Gastroesophageal sphincter (tissue), 4 donors: Measurements from ENCODE around the gene KCNH3. TPM values are rescaled to one million over a fixed set of nuclear protein-coding genes. Genes with fewer than 3 reads are reported as not detected.
"Not testable (repeated sequence)": the region's sequence is repeated elsewhere in the genome, so short reads cannot be mapped to it uniquely, and the experiment has no call there.

Experiments
- ATAC-seq: fragments of 150-250 bp; one replicate; pipeline ENCODE4 v1.9.1; 2016; ENCODE audit warnings: mild to moderate bottlenecking, moderate library complexity
- H3K27ac ChIP-seq, 4 donors: fragments of 200-600 bp; sonication (generic) in 3 of 4; 1 replicate in 3 of 4; 2 replicates in 1 of 4; pipeline ENCODE4 v1.5.1; 2016 to 2019
- H3K27me3 ChIP-seq: fragments of 200-600 bp; sonication (generic); one replicate; pipeline ENCODE4 v1.5.1; 2019
- H3K36me3 ChIP-seq, 2 donors: fragments of 200-600 bp; sonication (generic); one replicate each; pipeline ENCODE4 v1.5.1; 2019; ENCODE audit warnings: control low read depth in 1 of 2
- H3K4me1 ChIP-seq, 3 donors: fragments of 200-600 bp; sonication (generic); 1 replicate in 2 of 3; 2 replicates in 1 of 3; pipeline ENCODE4 v1.5.1; 2016 to 2019; ENCODE audit warnings: control low read depth in 2 of 3
- H3K4me3 ChIP-seq, 2 donors: fragments of 200-600 bp; sonication (generic); one replicate each; pipeline ENCODE4 v1.5.1; 2019; ENCODE audit warnings: mild to moderate bottlenecking in 1 of 2, moderate library complexity in 1 of 2
- H3K9me3 ChIP-seq, 3 donors: fragments of 200-600 bp; sonication (generic); one replicate each; pipeline ENCODE4 v1.5.1; 2017 to 2019; ENCODE audit warnings: control low read depth in 2 of 3
- CTCF ChIP-seq, 4 experiments: fragments of 200-600 bp in 2 of 4; fragments of 450-650 bp in 2 of 4; sonication (generic) in 1 of 4; IDR thresholded peaks; one replicate each; pipeline ENCODE4 v1.5.1; 2017 to 2019; ENCODE audit warnings: antibody characterized with exemption in 4 of 4, mild to moderate bottlenecking in 2 of 4, moderate library complexity in 2 of 4
- EP300 ChIP-seq: sonication (generic); formaldehyde crosslinking; IDR thresholded peaks from one replicate; pipeline ENCODE4 v1.6.1; 2017; ENCODE audit warnings: antibody characterized with exemption, mild to moderate bottlenecking
- POLR2A ChIP-seq, 2 donors: fragments of 450-650 bp; IDR thresholded peaks; one replicate each; pipeline ENCODE4 v1.6.1; 2017; ENCODE audit warnings: antibody characterized with exemption in 2 of 2, mild to moderate bottlenecking in 2 of 2, moderate library complexity in 1 of 2
- POLR2AphosphoS5 ChIP-seq: sonication (generic); formaldehyde crosslinking; IDR thresholded peaks from one replicate; pipeline ENCODE4 v1.6.1; 2017; ENCODE audit warnings: antibody characterized with exemption
- WGBS, 2 donors: methylation state at CpG; one replicate each; pipeline ENCODE4 v1.1.5; 2018; ENCODE audit warnings: low coverage in 1 of 2; 5-methylcytosine and 5-hydroxymethylcytosine counted together
- total RNA-seq, 4 donors: library from RNA; depleted of rRNA; stranded (reverse); fragments of >200 nt; gene quantifications; one replicate each; pipeline ENCODE4 v1.1.0, GENCODE V29; 2016

Gene KCNH3
- total RNA-seq, 4 donors from 2014 or later: 0.13 to 0.69 (median 0.31) TPM; not detected in 1

DNA sequence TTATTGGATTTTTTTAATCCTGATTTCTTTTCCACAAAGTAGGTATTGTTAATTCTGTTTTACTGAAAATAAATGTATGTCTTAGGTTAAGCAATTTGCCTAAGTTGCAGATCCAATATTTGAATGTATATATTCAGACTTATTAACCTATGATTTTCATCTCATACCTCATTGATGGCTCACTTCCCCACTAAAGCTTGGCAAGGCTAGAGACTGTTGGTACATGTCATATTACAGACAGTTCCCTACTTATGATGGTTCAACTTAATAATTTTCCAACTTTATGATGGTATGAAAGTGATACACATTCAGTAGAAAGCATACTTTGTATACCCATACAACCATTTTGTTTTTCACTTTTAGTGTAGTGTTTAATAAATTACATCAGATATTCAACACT lies 33.2 kb upstream of the KCNH3 start:
- Histone ChIP-seq H3K4me3 (no peak overlapping the region), H3K4me1 (peaks cover 0 to under 1% (median 0%) of the 10 kb centered on the region in 3 donors), H3K27me3 (no peaks in the 10 kb centered on the region), H3K9me3 (no peaks in the 10 kb centered on the region), H3K36me3 (peaks cover 0 to 30% of the 10 kb centered on the region in 2 donors), H3K27ac (no peak overlapping the region)
- no peak for ATAC-seq
- TF ChIP-seq EP300: no peak
- no peak for TF ChIP-seq POLR2AphosphoS5

DNA sequence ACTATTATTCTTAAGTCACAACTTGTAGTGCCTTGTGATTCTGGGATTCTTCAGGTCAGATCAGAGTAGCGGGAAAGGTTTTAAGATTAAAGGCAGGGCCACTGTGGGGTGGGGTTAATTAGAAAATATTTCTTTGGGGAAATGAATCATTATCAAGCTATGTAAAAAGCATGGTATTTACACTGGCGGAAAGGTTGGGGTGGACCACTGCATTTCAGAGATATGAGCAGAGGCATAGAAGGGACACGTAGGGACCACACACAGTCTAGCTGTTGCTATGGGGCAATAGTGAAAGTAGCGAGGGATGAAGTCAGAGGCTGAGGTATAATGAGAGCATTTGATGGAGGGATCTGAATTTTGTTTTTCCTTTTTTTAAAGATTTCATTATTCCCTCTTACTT lies 31.7 kb upstream of the KCNH3 start:
- ATAC-seq: no peak
- Histone ChIP-seq H3K36me3 (peaks cover 0 to 18% of the 10 kb centered on the region in 2 donors), H3K9me3 (no peaks in the 10 kb centered on the region), H3K4me3 (no peak overlapping the region), H3K4me1 (peaks cover 0 to 4% (median 0%) of the 10 kb centered on the region in 3 donors), H3K27me3 (no peaks in the 10 kb centered on the region), H3K27ac (no peak overlapping the region)
- 83 to 87% methylated on average over 4 of the region's 4 CpGs for WGBS, 2 donors
- no peak for TF ChIP-seq EP300
- no peak for TF ChIP-seq CTCF (IDR thresholded peaks at IDR 0.05)
- no peak for TF ChIP-seq POLR2A (IDR thresholded peaks at IDR 0.05)
- TF ChIP-seq POLR2AphosphoS5: no peak

DNA sequence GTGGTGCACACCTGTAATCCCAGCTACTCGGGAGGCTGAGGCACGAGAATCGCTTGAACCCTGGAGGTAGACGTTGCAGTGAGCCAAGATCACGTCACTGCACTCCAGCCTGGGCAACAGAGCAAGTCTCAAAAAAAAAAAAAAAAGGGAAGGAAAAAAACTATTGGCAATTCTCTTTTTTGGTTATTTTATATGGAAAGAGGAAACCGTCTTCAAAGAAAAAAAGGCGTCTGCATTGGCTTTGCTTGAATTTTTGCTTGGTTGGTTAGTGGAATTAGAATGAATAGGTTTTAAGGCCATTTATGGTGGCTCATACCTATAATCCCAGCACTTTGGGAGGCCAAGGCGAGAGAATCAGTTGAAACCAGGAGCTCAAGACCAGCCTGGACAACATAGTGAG lies 29.1 kb upstream of the KCNH3 start:
- H3K9me3 ChIP-seq, H3K27ac ChIP-seq, H3K4me3 ChIP-seq, ATAC-seq, H3K36me3 ChIP-seq, H3K4me1 ChIP-seq, H3K27me3 ChIP-seq: not testable (repeated sequence)
- WGBS, 2 donors: 89 to 90% methylated on average over 5 to 7 of the region's 8 CpGs

DNA sequence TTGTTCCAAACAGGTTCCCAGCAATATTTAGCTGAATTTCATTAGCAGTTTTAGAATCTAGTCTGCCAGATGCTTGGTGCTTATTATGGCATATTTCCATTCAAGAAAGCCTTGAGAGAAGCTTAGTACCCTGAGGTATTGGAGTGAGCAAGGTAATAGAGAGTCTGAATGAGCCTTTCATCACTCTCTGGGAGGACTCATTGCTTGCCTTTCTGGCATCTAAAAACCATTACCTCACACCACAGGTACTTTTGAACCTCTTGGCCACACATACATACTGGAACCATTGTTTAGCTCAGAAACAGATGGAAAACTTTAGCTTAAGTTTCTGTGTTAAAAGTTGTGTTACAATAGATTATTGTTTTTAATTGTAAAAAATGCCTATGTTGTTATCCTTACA lies 27.4 kb upstream of the KCNH3 start:
- no peaks in the 10 kb centered on the region for H3K27me3 ChIP-seq
- TF ChIP-seq CTCF (IDR thresholded peaks at IDR 0.05): no peak
- no peak for TF ChIP-seq EP300
- TF ChIP-seq POLR2AphosphoS5: no peak
- no peak for TF ChIP-seq POLR2A (IDR thresholded peaks at IDR 0.05)
- no peak for ATAC-seq
- H3K4me1 ChIP-seq: peaks cover 0 to 4% (median 0%) of the 10 kb centered on the region in 3 donors
- no peaks in the 10 kb centered on the region for H3K9me3 ChIP-seq
- H3K4me3 ChIP-seq: no peak overlapping the region
- peaks cover 0 to 6% of the 10 kb centered on the region in 2 donors for H3K36me3 ChIP-seq
- H3K27ac ChIP-seq: no peak overlapping the region

DNA sequence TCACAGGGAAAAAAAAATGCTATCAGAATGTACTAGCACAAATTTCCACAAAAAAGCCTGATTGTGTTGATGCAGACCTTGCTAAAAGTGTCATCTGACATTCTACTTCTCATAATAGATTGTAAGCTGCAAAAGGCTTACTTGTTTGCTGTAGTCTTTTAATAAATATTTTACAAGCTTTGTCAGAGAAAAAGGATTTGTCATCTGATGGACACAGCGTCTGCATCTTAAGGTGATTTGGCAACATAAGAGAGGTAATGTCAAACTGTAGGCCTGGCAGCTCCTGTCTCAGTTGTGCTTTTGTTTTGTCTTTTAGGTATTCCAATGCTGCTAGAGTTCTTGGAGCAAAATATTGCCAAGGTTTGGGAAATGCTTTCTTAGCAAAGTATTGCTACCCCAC lies 26.3 kb upstream of the KCNH3 start:
- H3K4me1 ChIP-seq: peaks cover 0 to 4% (median 0%) of the 10 kb centered on the region in 3 donors

More for the DNA sequence above, 26.3 kb upstream of the KCNH3 start:
- Histone ChIP-seq H3K4me3 (no peak overlapping the region), H3K27me3 (no peaks in the 10 kb centered on the region), H3K36me3 (peaks cover 0 to 8% of the 10 kb centered on the region in 2 donors), H3K27ac (no peak overlapping the region), H3K9me3 (no peaks in the 10 kb centered on the region)
- WGBS, 2 donors: 63 to 86% methylated on average over 1 of the region's 1 CpG
- no peak for TF ChIP-seq POLR2A (IDR thresholded peaks at IDR 0.05)
- TF ChIP-seq CTCF (IDR thresholded peaks at IDR 0.05): no peak
- TF ChIP-seq POLR2AphosphoS5: no peak
- TF ChIP-seq EP300: no peak
- no peak for ATAC-seq
